ENCODE measurements around the gene RSBN1L.

Gene RSBN1L

DNA sequence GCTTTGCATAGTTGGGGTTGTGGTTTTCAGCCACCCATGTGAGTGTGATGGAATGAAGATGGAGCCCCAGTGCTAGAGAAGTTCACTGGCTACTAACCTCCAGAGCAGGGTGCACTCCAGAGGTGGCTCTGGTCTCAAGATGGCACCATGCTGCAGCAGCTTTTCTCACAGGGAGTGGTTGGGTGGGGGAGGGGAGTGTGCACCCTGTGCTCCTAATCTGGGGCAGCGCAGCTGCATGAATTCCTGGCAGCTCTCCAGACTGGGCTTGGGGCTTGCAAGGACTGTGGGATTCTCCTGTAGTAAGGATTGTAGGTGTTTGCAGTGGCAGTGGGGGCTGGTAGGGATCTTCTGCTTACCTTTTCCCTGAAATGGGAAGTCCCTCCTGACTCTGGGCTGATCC lies 126.0 kb downstream of the RSBN1L start:
- FAIRE-seq: no peak
- no peak for DNase-seq (ENCODE audit: insufficient read length)
- no peak for TF ChIP-seq POLR2AphosphoS5 (IDR thresholded peaks at IDR 0.05; ENCODE audit: low read depth, low read length)
- no peak for TF ChIP-seq TAF1 (IDR thresholded peaks at IDR 0.05; ENCODE audit: borderline replicate concordance, low read depth, low read length)
- TF ChIP-seq POLR2A (IDR thresholded peaks at IDR 0.05; ENCODE audit: low read depth, low read length): no peak

DNA sequence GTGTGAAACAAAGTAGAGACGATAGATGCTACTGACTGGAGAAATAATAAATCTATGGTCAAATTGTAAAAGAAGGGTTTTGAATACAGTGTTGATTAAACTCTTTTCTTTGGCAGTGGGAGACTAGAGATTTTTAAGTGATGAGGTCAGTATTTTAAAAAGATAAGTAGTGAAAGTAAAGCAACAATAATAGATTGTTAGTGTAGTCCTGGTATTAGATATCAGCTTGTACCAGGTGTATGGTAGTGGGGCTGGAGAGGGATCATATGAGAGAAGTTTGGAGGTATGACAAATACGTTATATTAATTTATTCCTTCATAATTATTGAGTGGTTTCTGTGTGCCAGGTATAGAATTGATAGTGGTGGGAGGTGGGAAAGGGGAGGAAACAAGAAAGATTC lies 127.5 kb downstream of the RSBN1L start:
- FAIRE-seq (no peak), DNase-seq (ENCODE audit: insufficient read length) (no peak)
- TF ChIP-seq POLR2A (IDR thresholded peaks at IDR 0.05; ENCODE audit: low read depth, low read length) (no peak), POLR2AphosphoS5 (IDR thresholded peaks at IDR 0.05; ENCODE audit: low read depth, low read length) (no peak), TAF1 (IDR thresholded peaks at IDR 0.05; ENCODE audit: borderline replicate concordance, low read depth, low read length) (no peak)

DNA sequence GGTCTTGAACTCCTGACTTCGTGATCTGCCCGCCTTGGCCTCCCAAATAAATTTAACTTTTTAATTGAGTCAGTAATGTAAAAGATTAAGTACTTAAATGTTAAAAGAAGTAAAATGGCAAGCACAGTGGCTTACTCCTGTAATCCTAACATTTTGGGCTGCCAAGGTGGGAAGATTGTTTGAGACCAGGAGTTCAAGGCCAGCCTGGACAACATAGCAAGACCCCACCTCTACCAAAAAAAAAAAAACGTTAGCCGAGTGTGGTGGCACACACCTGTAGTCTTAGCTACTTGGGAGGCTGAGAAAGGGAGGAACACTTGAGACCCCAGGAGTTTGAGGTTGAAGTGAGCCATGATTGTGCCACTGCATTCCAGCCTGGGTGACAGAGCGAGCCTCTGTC lies 128.4 kb downstream of the RSBN1L start:
- no peak for FAIRE-seq
- TF ChIP-seq TAF1 (IDR thresholded peaks at IDR 0.05; ENCODE audit: borderline replicate concordance, low read depth, low read length) (no peak), POLR2AphosphoS5 (IDR thresholded peaks at IDR 0.05; ENCODE audit: low read depth, low read length) (no peak), POLR2A (IDR thresholded peaks at IDR 0.05; ENCODE audit: low read depth, low read length) (no peak)
- no peak for DNase-seq (ENCODE audit: insufficient read length)

DNA sequence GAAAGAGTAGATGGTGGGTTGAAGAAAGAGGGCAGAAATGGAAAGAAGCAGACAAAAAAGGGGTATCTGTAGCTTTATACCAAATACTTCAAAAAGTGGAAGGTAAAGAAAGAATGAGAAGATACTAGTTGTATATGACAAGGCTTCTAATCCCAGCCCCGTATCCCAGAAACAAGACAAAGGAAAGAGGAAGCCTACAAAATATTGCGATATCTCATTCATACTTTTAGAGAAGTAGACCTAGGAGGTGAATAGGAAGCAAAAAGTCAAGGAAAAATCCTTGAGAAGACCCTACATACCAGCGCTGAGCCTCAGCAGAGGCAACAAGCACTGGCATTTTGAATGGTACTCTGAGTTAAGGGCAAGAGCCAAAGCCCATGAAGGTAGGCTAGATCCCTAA lies 128.9 kb downstream of the RSBN1L start:
- DNase-seq (ENCODE audit: insufficient read length): no peak
- no peak for FAIRE-seq

DNA sequence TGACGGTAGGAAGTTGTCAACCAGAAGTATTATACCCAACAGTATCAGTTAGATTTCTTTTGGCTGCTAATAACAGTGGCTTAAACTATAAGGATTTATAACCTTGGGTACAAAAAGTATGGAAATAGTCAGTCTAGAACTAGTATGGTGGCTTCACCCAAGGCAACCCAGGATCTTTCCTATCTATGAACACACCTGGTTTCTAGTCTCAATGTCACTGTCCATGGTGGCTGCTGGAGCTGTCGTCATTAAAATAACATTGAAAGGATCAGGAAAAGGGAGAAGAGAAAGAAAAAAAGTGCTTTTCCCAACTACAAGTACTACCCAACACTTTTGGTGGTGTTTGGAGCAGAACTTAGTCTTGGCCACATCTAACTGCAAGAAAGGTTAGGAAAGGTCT lies 130.0 kb downstream of the RSBN1L start:
- FAIRE-seq (no peak), DNase-seq (ENCODE audit: insufficient read length) (no peak)
- TF ChIP-seq POLR2AphosphoS5 (IDR thresholded peaks at IDR 0.05; ENCODE audit: low read depth, low read length) (no peak), TAF1 (IDR thresholded peaks at IDR 0.05; ENCODE audit: borderline replicate concordance, low read depth, low read length) (no peak), POLR2A (IDR thresholded peaks at IDR 0.05; ENCODE audit: low read depth, low read length) (no peak)

More for the DNA sequence above, 128.9 kb downstream of the RSBN1L start:
- TF ChIP-seq TAF1 (IDR thresholded peaks at IDR 0.05; ENCODE audit: borderline replicate concordance, low read depth, low read length): no peak
- no peak for TF ChIP-seq POLR2AphosphoS5 (IDR thresholded peaks at IDR 0.05; ENCODE audit: low read depth, low read length)
- TF ChIP-seq POLR2A (IDR thresholded peaks at IDR 0.05; ENCODE audit: low read depth, low read length): no peak

DNA sequence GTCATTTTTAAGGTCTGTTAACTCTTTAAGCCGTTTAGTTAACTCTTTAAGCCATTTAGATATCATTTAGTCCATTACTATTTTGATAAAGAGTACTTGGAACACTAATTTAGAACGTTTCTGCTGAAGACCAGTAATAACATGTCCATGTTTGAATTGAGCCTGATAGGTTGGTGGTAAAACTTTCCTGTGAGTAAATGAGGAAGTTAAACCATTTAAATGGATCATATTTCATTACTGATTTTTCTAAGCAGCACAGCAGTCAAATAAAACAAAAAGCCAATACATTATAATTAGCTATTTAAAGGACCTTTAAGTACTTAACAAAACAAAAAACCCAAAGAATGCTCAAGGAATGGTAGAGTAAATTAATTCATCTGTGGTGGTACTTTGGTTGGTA lies 131.7 kb downstream of the RSBN1L start:
- TF ChIP-seq POLR2AphosphoS5 (IDR thresholded peaks at IDR 0.05; ENCODE audit: low read depth, low read length): no peak
- no peak for FAIRE-seq
- no peak for DNase-seq (ENCODE audit: insufficient read length)

DNA sequence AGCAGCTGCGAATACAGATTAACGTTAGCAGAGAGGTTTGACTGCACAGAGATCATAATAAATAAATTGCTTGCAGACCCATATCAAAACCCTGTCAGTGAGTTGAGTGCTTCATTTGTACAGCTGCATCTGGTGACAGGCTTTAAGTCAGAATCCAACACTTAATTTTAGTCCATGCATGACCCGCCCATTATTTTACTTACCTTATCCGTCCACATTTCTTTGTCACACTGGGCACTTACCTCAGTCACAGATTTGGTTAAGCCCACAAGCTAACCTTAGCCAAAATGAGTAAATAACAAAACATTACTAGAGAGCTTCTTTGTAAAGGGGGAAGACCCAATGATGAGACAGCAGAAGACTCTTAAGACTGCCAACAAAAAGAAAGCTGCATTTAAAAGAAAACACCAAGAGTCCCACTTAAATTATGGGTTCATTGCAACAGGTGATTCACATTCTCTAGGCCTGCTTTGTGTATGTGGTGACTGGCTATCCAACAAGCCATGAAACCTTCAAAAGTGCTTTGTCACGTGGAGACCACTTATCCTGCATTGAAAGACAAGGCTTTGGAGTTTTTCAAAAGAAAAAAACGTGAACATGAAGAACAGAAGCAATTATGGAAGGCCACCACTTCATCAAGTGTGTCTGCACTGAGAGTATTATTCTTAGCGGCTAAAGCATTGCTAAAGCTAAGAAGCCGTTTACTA lies 134.5 kb downstream of the RSBN1L start:
- FAIRE-seq (peak; percentile 21), DNase-seq (ENCODE audit: insufficient read length) (no peak)
- TF ChIP-seq TAF1 (IDR thresholded peaks at IDR 0.05; ENCODE audit: borderline replicate concordance, low read depth, low read length) (no peak), POLR2AphosphoS5 (IDR thresholded peaks at IDR 0.05; ENCODE audit: low read depth, low read length) (no peak), POLR2A (IDR thresholded peaks at IDR 0.05; ENCODE audit: low read depth, low read length) (no peak)

DNA sequence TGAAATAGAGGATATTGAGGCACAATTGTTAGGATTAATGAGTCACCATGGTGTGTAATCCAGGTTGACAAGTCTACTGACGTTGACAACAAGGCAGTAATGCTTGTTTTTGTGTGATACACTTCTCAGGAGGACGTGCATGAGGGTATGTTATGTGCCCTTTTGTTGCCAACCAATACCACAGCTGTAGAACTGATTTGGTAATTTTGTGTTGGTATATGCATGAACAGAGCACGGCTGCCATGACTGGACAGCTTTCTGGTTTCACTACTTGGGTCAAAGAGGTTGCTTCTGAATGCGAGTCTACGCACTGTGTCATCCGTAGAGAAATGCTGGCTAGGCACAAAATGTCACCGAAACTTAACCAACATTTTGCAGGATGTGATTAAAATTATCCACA lies 135.2 kb downstream of the RSBN1L start:
- TF ChIP-seq TAF1 (IDR thresholded peaks at IDR 0.05; ENCODE audit: borderline replicate concordance, low read depth, low read length) (no peak), POLR2A (IDR thresholded peaks at IDR 0.05; ENCODE audit: low read depth, low read length) (no peak), POLR2AphosphoS5 (IDR thresholded peaks at IDR 0.05; ENCODE audit: low read depth, low read length) (no peak)
- DNase-seq (ENCODE audit: insufficient read length): no peak
- no peak for FAIRE-seq

DNA sequence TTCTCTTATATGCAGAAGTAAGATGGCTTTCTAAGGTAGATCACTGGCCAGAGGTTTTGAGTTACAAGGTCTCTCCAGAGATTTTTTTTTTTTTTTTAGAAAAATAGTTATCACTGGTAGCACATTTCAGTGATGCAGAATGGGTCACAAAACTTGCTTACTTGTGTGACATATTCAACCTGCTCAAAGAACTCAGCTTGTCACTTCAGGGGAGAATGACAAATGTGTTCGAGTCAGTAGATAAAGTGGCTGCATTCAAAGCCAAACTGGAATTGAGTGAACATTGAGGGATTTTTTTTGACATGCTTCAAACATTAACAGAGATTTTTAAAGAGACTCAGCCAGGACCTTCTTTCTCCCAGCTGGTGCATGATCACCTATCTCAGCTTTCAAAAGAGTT lies 135.7 kb downstream of the RSBN1L start:
- FAIRE-seq (no peak), DNase-seq (ENCODE audit: insufficient read length) (no peak)
- no peak for TF ChIP-seq POLR2A (IDR thresholded peaks at IDR 0.05; ENCODE audit: low read depth, low read length)
- TF ChIP-seq POLR2AphosphoS5 (IDR thresholded peaks at IDR 0.05; ENCODE audit: low read depth, low read length): no peak
- TF ChIP-seq TAF1 (IDR thresholded peaks at IDR 0.05; ENCODE audit: borderline replicate concordance, low read depth, low read length): no peak

All from GM12892 (cell line).